A549 (cell line): Measurements from ENCODE around the gene NEK2. TPM values are rescaled to one million over a fixed set of nuclear protein-coding genes. Genes with fewer than 3 reads are reported as not detected.

Experiments
- ATAC-seq, 2 experiments: fragments of 200-7000 bp in 1 of 2; fragments of >200 bp in 1 of 2; cut with Nextera tagmentation in 1 of 2; cut with Tn5 transposase in 1 of 2; 3 replicates each; pipeline versions ENCODE4 v1.8.0 to v1.9.1; 2018 to 2020; ENCODE audit warnings: mild to moderate bottlenecking in 1 of 2, moderate library complexity in 1 of 2
- CTCF ChIA-PET: fragments of 300-600 bp; sonication (Branson Sonifier 250); formaldehyde crosslinking; extraction: SDS; loops from one replicate; lab custom pipeline; 2021; ENCODE audit warnings: antibody characterized with exemption, inconsistent platforms; lab: Yijun Ruan, JAX
- POLR2A ChIA-PET: fragments of 350-600 bp; formaldehyde crosslinking; extraction: SDS; loops from one replicate; lab custom pipeline; 2021; ENCODE audit warnings: antibody characterized with exemption, inconsistent platforms; lab: Yijun Ruan, JAX
- DNase-seq, 2 experiments: peaks; one replicate each; pipeline versions ENCODE4 v3.0.0 to v3.0.0-alpha.2; 2011 to 2016; ENCODE audit warnings: low read depth in 1 of 2, low spot score in 1 of 2
- FAIRE-seq: peaks from 2 replicates; lab custom pipeline; 2011; peaks lifted over from hg19 to GRCh38; lab: Jason Lieb, UNC
- H3K27ac ChIP-seq, 2 experiments: fragments of >200 bp; sonication (Bioruptor Twin); formaldehyde crosslinking; 3 replicates each; pipeline ENCODE4 v1.5.1; 2016 to 2017
- H3K4me1 ChIP-seq: fragments of >200 bp; sonication (Bioruptor Twin); formaldehyde crosslinking; 3 replicates; pipeline ENCODE4 v1.6.1; 2016
- H3K4me2 ChIP-seq: fragments of >200 bp; sonication (Bioruptor Twin); formaldehyde crosslinking; 3 replicates; pipeline ENCODE4 v1.6.1; 2016
- H3K4me3 ChIP-seq: fragments of >200 bp; sonication (Bioruptor Twin); formaldehyde crosslinking; 3 replicates; pipeline ENCODE4 v1.5.1; 2016
- H3K9me3 ChIP-seq: fragments of >200 bp; sonication (Bioruptor Twin); formaldehyde crosslinking; 3 replicates; pipeline ENCODE4 v1.6.1; 2016
- CBX2 ChIP-seq: fragments of 200-600 bp; sonication (generic); IDR thresholded peaks from 2 replicates; pipeline ENCODE4 v1.6.1; 2016; ENCODE audit warnings: low read depth, mild to moderate bottlenecking, borderline replicate concordance
- CEBPB ChIP-seq, 2 experiments: fragments of >200 bp in 1 of 2; sonication (Bioruptor Twin) in 1 of 2; formaldehyde crosslinking in 1 of 2; IDR thresholded peaks; 2 replicates each; pipeline ENCODE4 v1.6.1; 2012 to 2016
- EHMT2 ChIP-seq: fragments of 200-600 bp; sonication (generic); IDR thresholded peaks from 2 replicates; pipeline ENCODE4 v1.6.1; 2016; ENCODE audit warnings: antibody characterized with exemption, low read depth, mild to moderate bottlenecking, moderate library complexity
- FOSL2 ChIP-seq, 2 experiments: fragments of 450-650 bp in 1 of 2; fragments of >200 bp in 1 of 2; sonication (Bioruptor Twin) in 1 of 2; formaldehyde crosslinking; IDR thresholded peaks; 2 replicates each; pipeline versions ENCODE4 v1.5.0 to v1.6.1; 2016 to 2020; ENCODE audit warnings: mild to moderate bottlenecking in 1 of 2, moderate library complexity in 1 of 2
- GATA3 ChIP-seq: IDR thresholded peaks from 2 replicates; pipeline ENCODE4 v1.6.1; 2012; ENCODE audit warnings: borderline replicate concordance
- HOXB13 ChIP-seq: fragments of 250-450 bp; sonication (Bioruptor Pico); IDR thresholded peaks from 2 replicates; pipeline ENCODE4 v1.5.0; 2020; ENCODE audit warnings: low read depth, mild to moderate bottlenecking, moderate library complexity
- MAX ChIP-seq: IDR thresholded peaks from 2 replicates; pipeline ENCODE4 v1.6.1; 2012
- PHF8 ChIP-seq: fragments of 200-600 bp; sonication (generic); IDR thresholded peaks from 2 replicates; pipeline ENCODE4 v1.6.1; 2016; ENCODE audit warnings: low read depth, mild to moderate bottlenecking, antibody characterized with exemption, moderate library complexity, borderline replicate concordance
- RARB ChIP-seq: fragments of 250-450 bp; sonication (Bioruptor Pico); IDR thresholded peaks from 2 replicates; pipeline ENCODE4 v1.8.0; 2021; ENCODE audit warnings: mild to moderate bottlenecking, moderate library complexity
- TP53 ChIP-seq: fragments of 250-450 bp; sonication (Bioruptor Pico); IDR thresholded peaks from 2 replicates; pipeline ENCODE4 v1.5.0; 2021; ENCODE audit warnings: mild to moderate bottlenecking, moderate library complexity
- USF2 ChIP-seq: fragments of 450-650 bp; IDR thresholded peaks from 2 replicates; pipeline ENCODE4 v1.6.1; 2014; ENCODE audit warnings: antibody characterized with exemption
- ZFP36 ChIP-seq: fragments of 450-650 bp; IDR thresholded peaks from 2 replicates; pipeline ENCODE4 v1.6.1; 2014; ENCODE audit warnings: borderline replicate concordance; ENCODE audit not compliant: partially characterized antibody
- ZSCAN20 ChIP-seq: fragments of 250-450 bp; sonication (Bioruptor Pico); IDR thresholded peaks from 2 replicates; pipeline ENCODE4 v1.8.0; 2022; ENCODE audit warnings: mild to moderate bottlenecking, moderate library complexity
- WGBS: methylation state at CpG from one replicate; pipeline ENCODE4 v1.1.6; 2017; ENCODE audit errors: missing lambda C conversion rate; 5-methylcytosine and 5-hydroxymethylcytosine counted together
- polyA plus RNA-seq, 4 experiments: library from polyadenylated mRNA; depleted of rRNA in 3 of 4; stranded (reverse); fragments of >200 nt; fragmentation: RNase III in 1 of 4; extraction: RNeasy Plus Mini Kit Qiagen cat#74134 plus additional on column Dnase treatment in 1 of 4; gene quantifications; 2 replicates in 3 of 4; 3 replicates in 1 of 4; pipeline ENCODE4 v1.2.3, GENCODE V29; 2011 to 2017
- TF ChIP-seq, protein P1 (sequence below): fragments of 200-600 bp; sonication (generic); IDR thresholded peaks from 2 replicates; pipeline ENCODE4 v1.6.1; 2016; ENCODE audit warnings: antibody characterized with exemption, mild to moderate bottlenecking, moderate library complexity

NEK2 gene
- polyA plus RNA-seq, 2 of the 4 experiments (the other 2 are of a cell fraction): 42.0 to 65.3 TPM

DNA sequence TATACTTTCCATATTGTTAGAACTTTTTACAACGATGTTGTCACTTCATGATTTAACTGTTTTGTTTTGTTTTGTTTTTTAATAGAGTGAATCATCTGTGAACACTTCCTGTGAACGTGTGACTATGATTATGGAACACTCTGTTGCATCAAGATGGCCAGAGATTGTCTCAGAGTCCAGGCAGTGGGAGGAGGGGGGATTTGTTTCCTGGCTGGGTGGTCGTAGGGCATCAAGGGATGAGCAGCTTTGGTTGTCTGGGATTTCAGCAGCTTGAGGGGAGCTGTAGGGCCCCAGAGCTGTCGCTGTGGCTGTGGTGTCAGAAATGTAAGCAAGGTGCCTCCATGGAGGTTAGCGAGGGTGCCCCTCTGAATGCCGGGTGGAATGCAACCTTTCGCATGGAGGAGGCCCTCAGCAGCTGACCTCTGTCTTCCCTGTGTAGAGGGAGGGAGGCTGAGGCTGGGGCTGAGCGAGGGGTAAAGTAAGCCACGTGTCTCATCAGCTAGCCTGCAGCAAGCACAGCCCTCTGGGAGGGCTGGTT lies 21.4 kb downstream of the NEK2 start:
- ATAC-seq: peak; percentile 15 to 30; a peak in 2 of 6 replicates
- no peak for FAIRE-seq
- TF ChIP-seq CBX2: no peak
- TF ChIP-seq FOSL2 (IDR thresholded peaks at IDR 0.05): no peak
- peak; percentile 51 for TF ChIP-seq FOSL2 (CRISPR knock-in tag; IDR thresholded peaks at IDR 0.05)
- WGBS: 67% methylated on average over 9 of the region's 9 CpGs
- ChIA-PET POLR2A (interaction anchor here (1.2 to 3.5 kb wide), 3 partner anchors 75 to 272 kb away, joined by 3 to 18 read pairs (median 3); partner anchors contain the start of gene SLC30A1), CTCF (interaction anchor here (0.5 to 7.9 kb wide), 30 partner anchors 10 to 346 kb away, joined by 3 to 127 read pairs (median 6); partner anchors contain the start of genes SLC30A1 and TRAF5)
- DNase-seq: no peak
- Histone ChIP-seq H3K4me3 (no peak overlapping the region), H3K4me2 (peak overlapping the region; percentile 38), H3K9me3 (no peaks in the 10 kb centered on the region), H3K27ac (peak overlapping the region; percentile 38 to 64; a peak in 5 of 6 replicates), H3K4me1 (peaks cover 36% of the 10 kb centered on the region)

- POLR2A ChIA-PET: interaction anchor here (0.7 to 3.5 kb wide), 4 partner anchors 74 to 271 kb away, joined by 3 to 18 read pairs (median 3); partner anchors contain the start of gene SLC30A1
- Histone ChIP-seq H3K4me1 (peaks cover 43% of the 10 kb centered on the region), H3K27ac (peak overlapping the region; percentile 38 to 64; a peak in 4 of 6 replicates), H3K9me3 (no peaks in the 10 kb centered on the region), H3K4me2 (peak overlapping the region; percentile 38)
- FAIRE-seq: no peak
- peak in 1 of 2 experiments; percentile 4; a peak in 1 of 6 replicates for ATAC-seq
- TF ChIP-seq GATA3: no peak
- no peak for TF ChIP-seq ZFP36
- no peak for TF ChIP-seq RARB
- TF ChIP-seq PHF8: no peak
- TF ChIP-seq ZSCAN20: no peak
- no peak for TF ChIP-seq CBX2
- TF ChIP-seq MAX: no peak
- TF ChIP-seq CEBPB (IDR thresholded peaks at IDR 0.05): peak; percentile 51 to 91; a peak in 3 of 4 replicates
- TF ChIP-seq, all 56 proteins: peak for 1
- CTCF ChIA-PET: interaction anchor here (0.6 to 7.9 kb wide), 11 partner anchors 10 to 330 kb away, joined by 3 to 127 read pairs (median 7); partner anchors contain the start of gene SLC30A1
- no peak overlapping the region for H3K4me3 ChIP-seq
- DNase-seq: peak in 1 of 2 experiments; percentile 38
- WGBS: 49% methylated on average over 4 of the region's 4 CpGs
Measured at GRCh38 chr1:211653293-211653692, 22.1 kb downstream of the NEK2 start.

DNA sequence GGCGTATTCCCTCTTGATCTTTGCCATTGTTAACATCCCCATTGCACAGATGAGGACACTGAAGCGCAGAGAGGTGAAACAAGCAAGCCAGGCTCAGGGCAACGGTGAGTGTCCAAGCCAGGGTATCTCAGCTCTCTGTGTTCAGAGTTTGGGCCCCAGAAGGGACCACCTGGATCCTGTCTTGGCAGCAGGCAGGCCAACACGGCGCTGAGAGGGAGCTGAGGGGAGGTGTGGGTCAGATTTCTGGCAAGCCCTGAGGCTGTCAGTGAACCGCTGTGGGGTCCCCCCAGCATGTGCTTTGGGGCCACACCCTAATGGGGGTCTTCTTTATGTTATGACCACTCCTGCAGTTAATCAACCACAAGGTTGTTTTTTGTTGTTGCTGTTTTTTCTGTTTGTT lies 23.1 kb downstream of the NEK2 start:
- FAIRE-seq (no peak), DNase-seq (no peak), ATAC-seq (no peak)
- Histone ChIP-seq H3K4me1 (peaks cover 53% of the 10 kb centered on the region), H3K4me3 (no peak overlapping the region), H3K4me2 (no peak overlapping the region), H3K27ac (peak overlapping the region in 1 of 2 experiments; percentile 37; a peak in 1 of 6 replicates), H3K9me3 (no peaks in the 10 kb centered on the region)
- ChIA-PET POLR2A (interaction anchor here (0.7 to 3.5 kb wide), 2 partner anchors 73 to 101 kb away, joined by 3 to 18 read pairs; partner anchors contain the start of gene SLC30A1), CTCF (interaction anchor here (0.9 to 7.9 kb wide), 9 partner anchors 8 to 1291 kb away, joined by 3 to 127 read pairs (median 5); no protein-coding TSS in a partner anchor)
- WGBS: 91% methylated on average over 6 of the region's 6 CpGs
- TF ChIP-seq, protein P1, sequence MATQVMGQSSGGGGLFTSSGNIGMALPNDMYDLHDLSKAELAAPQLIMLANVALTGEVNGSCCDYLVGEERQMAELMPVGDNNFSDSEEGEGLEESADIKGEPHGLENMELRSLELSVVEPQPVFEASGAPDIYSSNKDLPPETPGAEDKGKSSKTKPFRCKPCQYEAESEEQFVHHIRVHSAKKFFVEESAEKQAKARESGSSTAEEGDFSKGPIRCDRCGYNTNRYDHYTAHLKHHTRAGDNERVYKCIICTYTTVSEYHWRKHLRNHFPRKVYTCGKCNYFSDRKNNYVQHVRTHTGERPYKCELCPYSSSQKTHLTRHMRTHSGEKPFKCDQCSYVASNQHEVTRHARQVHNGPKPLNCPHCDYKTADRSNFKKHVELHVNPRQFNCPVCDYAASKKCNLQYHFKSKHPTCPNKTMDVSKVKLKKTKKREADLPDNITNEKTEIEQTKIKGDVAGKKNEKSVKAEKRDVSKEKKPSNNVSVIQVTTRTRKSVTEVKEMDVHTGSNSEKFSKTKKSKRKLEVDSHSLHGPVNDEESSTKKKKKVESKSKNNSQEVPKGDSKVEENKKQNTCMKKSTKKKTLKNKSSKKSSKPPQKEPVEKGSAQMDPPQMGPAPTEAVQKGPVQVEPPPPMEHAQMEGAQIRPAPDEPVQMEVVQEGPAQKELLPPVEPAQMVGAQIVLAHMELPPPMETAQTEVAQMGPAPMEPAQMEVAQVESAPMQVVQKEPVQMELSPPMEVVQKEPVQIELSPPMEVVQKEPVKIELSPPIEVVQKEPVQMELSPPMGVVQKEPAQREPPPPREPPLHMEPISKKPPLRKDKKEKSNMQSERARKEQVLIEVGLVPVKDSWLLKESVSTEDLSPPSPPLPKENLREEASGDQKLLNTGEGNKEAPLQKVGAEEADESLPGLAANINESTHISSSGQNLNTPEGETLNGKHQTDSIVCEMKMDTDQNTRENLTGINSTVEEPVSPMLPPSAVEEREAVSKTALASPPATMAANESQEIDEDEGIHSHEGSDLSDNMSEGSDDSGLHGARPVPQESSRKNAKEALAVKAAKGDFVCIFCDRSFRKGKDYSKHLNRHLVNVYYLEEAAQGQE: no peak
- no peak for TF ChIP-seq USF2
- TF ChIP-seq EHMT2: no peak
- TF ChIP-seq TP53 (CRISPR knock-in tag): no peak
- no peak for TF ChIP-seq HOXB13 (CRISPR knock-in tag)
